ENCODE data around the gene ACOX3.

- TF ChIP-seq, protein P1, sequence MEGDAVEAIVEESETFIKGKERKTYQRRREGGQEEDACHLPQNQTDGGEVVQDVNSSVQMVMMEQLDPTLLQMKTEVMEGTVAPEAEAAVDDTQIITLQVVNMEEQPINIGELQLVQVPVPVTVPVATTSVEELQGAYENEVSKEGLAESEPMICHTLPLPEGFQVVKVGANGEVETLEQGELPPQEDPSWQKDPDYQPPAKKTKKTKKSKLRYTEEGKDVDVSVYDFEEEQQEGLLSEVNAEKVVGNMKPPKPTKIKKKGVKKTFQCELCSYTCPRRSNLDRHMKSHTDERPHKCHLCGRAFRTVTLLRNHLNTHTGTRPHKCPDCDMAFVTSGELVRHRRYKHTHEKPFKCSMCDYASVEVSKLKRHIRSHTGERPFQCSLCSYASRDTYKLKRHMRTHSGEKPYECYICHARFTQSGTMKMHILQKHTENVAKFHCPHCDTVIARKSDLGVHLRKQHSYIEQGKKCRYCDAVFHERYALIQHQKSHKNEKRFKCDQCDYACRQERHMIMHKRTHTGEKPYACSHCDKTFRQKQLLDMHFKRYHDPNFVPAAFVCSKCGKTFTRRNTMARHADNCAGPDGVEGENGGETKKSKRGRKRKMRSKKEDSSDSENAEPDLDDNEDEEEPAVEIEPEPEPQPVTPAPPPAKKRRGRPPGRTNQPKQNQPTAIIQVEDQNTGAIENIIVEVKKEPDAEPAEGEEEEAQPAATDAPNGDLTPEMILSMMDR (IDR thresholded peaks at IDR 0.05): peak in 1 of 4 experiments; percentile 6
- peak in 1 of 2 donors; percentile 75 for TF ChIP-seq POLR2A (IDR thresholded peaks at IDR 0.05)
Observed at GRCh38 chr4:8428288-8429097, 12.0 kb downstream of the ACOX3 start.
